OCI-LY3 (cell line): ENCODE measurements around the gene FGD2.

Experiments
- H2AFZ ChIP-seq: fragments of 200-600, 300-600 bp; shearing (Covaris generic); 2 replicates; pipeline ENCODE4 v1.6.0; 2014; ENCODE audit warnings: antibody characterized with exemption, low read depth, low read length
- H3K27ac ChIP-seq: fragments of 200-600, 300-600 bp; sonication (generic); 2 replicates; pipeline ENCODE4 v1.5.1; 2014; ENCODE audit warnings: mild to moderate bottlenecking, low read length, moderate library complexity, mixed read lengths
- H3K27me3 ChIP-seq: fragments of 200-600, 300-600 bp; sonication (generic); 2 replicates; pipeline ENCODE4 v1.6.1; 2014; ENCODE audit warnings: low read depth, low read length, mixed read lengths
- H3K36me3 ChIP-seq: fragments of 200-600, 300-600 bp; sonication (generic); replicated peaks from 2 replicates; pipeline ENCODE3; 2014; ENCODE audit warnings: low read depth, low read length, mixed read lengths
- H3K4me1 ChIP-seq: fragments of 300-600, 200-600 bp; sonication (generic); 2 replicates; pipeline ENCODE4 v1.6.1; 2014; ENCODE audit warnings: low read length, mixed read lengths
- H3K4me2 ChIP-seq: fragments of 200-600, 300-600 bp; sonication (generic); 2 replicates; pipeline ENCODE4 v1.6.1; 2014; ENCODE audit warnings: low read length, mixed read lengths
- H3K4me3 ChIP-seq: fragments of 300-600, 200-600 bp; sonication (generic); 2 replicates; pipeline ENCODE4 v1.5.1; 2014; ENCODE audit warnings: antibody characterized with exemption, mild to moderate bottlenecking, low read length, moderate library complexity
- H3K79me2 ChIP-seq: fragments of 300-600, 200-600 bp; shearing (Covaris generic); 2 replicates; pipeline ENCODE4 v1.6.1; 2014; ENCODE audit warnings: mild to moderate bottlenecking, low read length, mixed read lengths
- H3K9ac ChIP-seq: fragments of 300-600, 200-600 bp; shearing (Covaris generic); 2 replicates; pipeline ENCODE4 v1.6.0; 2014; ENCODE audit warnings: mild to moderate bottlenecking, low read length, moderate library complexity
- H3K9me3 ChIP-seq: fragments of 200-600, 300-600 bp; shearing (Covaris generic); 2 replicates; pipeline ENCODE4 v1.6.1; 2014; ENCODE audit warnings: low read length, mixed read lengths; ENCODE audit not compliant: insufficient read depth
- H4K20me1 ChIP-seq: fragments of 200-600, 300-600 bp; sonication (generic); 2 replicates; pipeline ENCODE4 v1.6.1; 2016; ENCODE audit warnings: low read length, mixed read lengths; ENCODE audit not compliant: insufficient read depth
- EZH2phosphoT487 ChIP-seq: fragments of 200-600 bp; shearing (Covaris generic); IDR thresholded peaks from 2 replicates; pipeline ENCODE4 v1.6.1; 2018; ENCODE audit warnings: antibody characterized with exemption, mixed run types, low read depth
- TF ChIP-seq, protein P1 (sequence below): fragments of 200-600, 300-600 bp; sonication (generic); IDR thresholded peaks from 2 replicates; pipeline ENCODE4 v1.5.1; 2014; ENCODE audit warnings: antibody characterized with exemption, low read length, low read depth

Gene FGD2

GRCh38 chr6:37048403-37048850 lies 43.0 kb downstream of the FGD2 start:
- Histone ChIP-seq H4K20me1 (no peaks in the 10 kb centered on the region), H3K4me3 (peak overlapping the region; percentile 46), H3K4me2 (peak overlapping the region; percentile 74), H3K9me3 (no peaks in the 10 kb centered on the region), H3K9ac (peak overlapping the region; percentile 99), H2AFZ (no peak overlapping the region), H3K27ac (peak overlapping the region; percentile 96), H3K4me1 (peaks cover 68% of the 10 kb centered on the region), H3K79me2 (peaks cover 36% of the 10 kb centered on the region), H3K36me3 (peaks cover 5% of the 10 kb centered on the region), H3K27me3 (no peaks in the 10 kb centered on the region)
- TF ChIP-seq, protein P1, sequence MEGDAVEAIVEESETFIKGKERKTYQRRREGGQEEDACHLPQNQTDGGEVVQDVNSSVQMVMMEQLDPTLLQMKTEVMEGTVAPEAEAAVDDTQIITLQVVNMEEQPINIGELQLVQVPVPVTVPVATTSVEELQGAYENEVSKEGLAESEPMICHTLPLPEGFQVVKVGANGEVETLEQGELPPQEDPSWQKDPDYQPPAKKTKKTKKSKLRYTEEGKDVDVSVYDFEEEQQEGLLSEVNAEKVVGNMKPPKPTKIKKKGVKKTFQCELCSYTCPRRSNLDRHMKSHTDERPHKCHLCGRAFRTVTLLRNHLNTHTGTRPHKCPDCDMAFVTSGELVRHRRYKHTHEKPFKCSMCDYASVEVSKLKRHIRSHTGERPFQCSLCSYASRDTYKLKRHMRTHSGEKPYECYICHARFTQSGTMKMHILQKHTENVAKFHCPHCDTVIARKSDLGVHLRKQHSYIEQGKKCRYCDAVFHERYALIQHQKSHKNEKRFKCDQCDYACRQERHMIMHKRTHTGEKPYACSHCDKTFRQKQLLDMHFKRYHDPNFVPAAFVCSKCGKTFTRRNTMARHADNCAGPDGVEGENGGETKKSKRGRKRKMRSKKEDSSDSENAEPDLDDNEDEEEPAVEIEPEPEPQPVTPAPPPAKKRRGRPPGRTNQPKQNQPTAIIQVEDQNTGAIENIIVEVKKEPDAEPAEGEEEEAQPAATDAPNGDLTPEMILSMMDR, result no peak
- no peak for TF ChIP-seq EZH2phosphoT487

GRCh38 chr6:37048851-37049757 lies 43.6 kb downstream of the FGD2 start:
- Histone ChIP-seq H3K4me2 (peak overlapping the region; percentile 96), H3K27me3 (no peaks in the 10 kb centered on the region), H3K27ac (peak overlapping the region; percentile 96), H4K20me1 (no peaks in the 10 kb centered on the region), H3K4me3 (peak overlapping the region; percentile 80), H3K9me3 (no peaks in the 10 kb centered on the region), H2AFZ (no peak overlapping the region), H3K36me3 (peaks cover 5% of the 10 kb centered on the region), H3K9ac (peak overlapping the region; percentile 99), H3K79me2 (peaks cover 36% of the 10 kb centered on the region), H3K4me1 (peaks cover 68% of the 10 kb centered on the region)
- no peak for TF ChIP-seq EZH2phosphoT487
- TF ChIP-seq, protein P1, result no peak

DNA sequence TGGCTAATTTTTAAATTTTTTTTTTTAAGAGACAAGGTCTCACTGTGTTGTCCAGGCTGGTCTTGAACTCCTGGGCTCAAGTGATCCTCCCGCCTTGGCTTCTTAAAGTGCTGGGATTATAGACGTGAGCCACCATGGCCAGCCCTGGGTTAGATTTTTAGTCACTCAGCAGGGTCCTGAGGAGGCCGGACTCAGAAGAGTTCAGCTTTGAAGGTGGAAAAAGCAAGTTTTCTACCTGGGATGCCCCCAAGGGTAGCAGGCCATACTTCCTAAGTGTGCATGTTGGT lies 44.2 kb downstream of the FGD2 start:
- Histone ChIP-seq H3K9me3 (no peaks in the 10 kb centered on the region), H3K4me1 (peaks cover 69% of the 10 kb centered on the region), H2AFZ (no peak overlapping the region), H4K20me1 (no peaks in the 10 kb centered on the region), H3K27me3 (no peaks in the 10 kb centered on the region), H3K36me3 (peaks cover 5% of the 10 kb centered on the region), H3K79me2 (peaks cover 36% of the 10 kb centered on the region), H3K4me2 (peak overlapping the region; percentile 96), H3K27ac (peak overlapping the region; percentile 96), H3K9ac (peak overlapping the region; percentile 99), H3K4me3 (peak overlapping the region; percentile 80)
- TF ChIP-seq, protein P1, result no peak
- no peak for TF ChIP-seq EZH2phosphoT487

- Histone ChIP-seq H3K27ac (peak overlapping the region; percentile 96), H3K4me3 (peak overlapping the region; percentile 80), H4K20me1 (no peaks in the 10 kb centered on the region), H3K36me3 (peaks cover 5% of the 10 kb centered on the region), H3K27me3 (no peaks in the 10 kb centered on the region), H3K79me2 (peaks cover 36% of the 10 kb centered on the region), H3K4me2 (peak overlapping the region; percentile 96), H3K9ac (peak overlapping the region; percentile 99), H2AFZ (no peak overlapping the region), H3K4me1 (peaks cover 74% of the 10 kb centered on the region), H3K9me3 (no peaks in the 10 kb centered on the region)
- TF ChIP-seq EZH2phosphoT487, result no peak
- TF ChIP-seq, protein P1, result no peak
Observed at GRCh38 chr6:37050045-37050853, 44.8 kb downstream of the FGD2 start.
